RWPE1 (cell line): ENCODE data around the gene FIGLA.

Experiments
- CTCF ChIA-PET: fragments of 350-600 bp; sonication (Branson Sonifier 250); formaldehyde crosslinking; extraction: SDS; loops from one replicate; lab custom pipeline; 2021; lab: Yijun Ruan, JAX
- POLR2A ChIA-PET: fragments of 400-600 bp; formaldehyde crosslinking; extraction: SDS; loops from one replicate; lab custom pipeline; 2020; ENCODE audit warnings: antibody characterized with exemption; ENCODE audit not compliant: low non-redundant PET; lab: Yijun Ruan, JAX
- DNase-seq: peaks from one replicate; pipeline ENCODE4 v3.0.0; 2012; ENCODE audit warnings: low spot score
- H3K27ac ChIP-seq: fragments of 450-650 bp; 2 replicates; pipeline ENCODE4 v1.5.1; 2017
- TF ChIP-seq, protein P1 (sequence below): fragments of 450-650 bp; conservative IDR thresholded peaks from 2 replicates; pipeline ENCODE4 v1.5.1; 2017; ENCODE audit warnings: low read depth, mild to moderate bottlenecking

Gene FIGLA, protein sequence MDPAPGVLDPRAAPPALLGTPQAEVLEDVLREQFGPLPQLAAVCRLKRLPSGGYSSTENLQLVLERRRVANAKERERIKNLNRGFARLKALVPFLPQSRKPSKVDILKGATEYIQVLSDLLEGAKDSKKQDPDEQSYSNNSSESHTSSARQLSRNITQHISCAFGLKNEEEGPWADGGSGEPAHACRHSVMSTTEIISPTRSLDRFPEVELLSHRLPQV

DNA sequence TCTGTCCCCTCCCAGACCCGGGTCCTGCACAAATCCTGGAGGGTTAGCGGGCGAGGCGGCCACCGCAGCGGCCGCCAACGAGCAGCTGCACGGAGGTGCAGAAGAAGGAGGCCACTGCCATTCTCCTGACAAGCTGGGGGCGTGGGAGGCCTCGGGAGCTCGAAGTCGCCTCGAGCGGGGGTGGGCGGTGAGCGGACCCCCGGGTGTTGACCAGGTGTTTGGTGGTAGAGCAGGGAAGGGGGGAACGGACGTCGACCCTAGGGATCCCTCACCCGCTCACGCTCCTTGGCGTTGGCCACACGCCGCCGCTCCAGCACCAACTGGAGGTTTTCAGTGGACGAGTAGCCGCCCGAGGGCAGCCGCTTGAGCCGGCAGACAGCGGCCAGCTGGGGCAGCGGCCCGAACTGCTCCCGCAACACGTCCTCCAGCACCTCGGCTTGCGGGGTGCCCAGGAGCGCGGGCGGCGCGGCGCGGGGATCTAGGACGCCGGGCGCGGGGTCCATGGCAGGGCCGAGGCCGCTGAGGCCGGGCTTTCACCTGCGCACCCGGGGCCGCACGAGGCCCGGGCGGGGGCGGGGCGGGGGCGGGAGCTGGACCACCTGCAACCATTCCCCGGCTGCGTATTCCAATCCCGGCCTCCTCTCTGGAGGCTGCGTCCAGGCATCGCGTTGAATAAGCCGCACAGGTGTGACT lies at the start of gene FIGLA:
FIGLA (minus strand) TSS at position 508 of the 693 bp plus-strand sequence; CDS start at position 503, 5 bp downstream.
- CTCF ChIA-PET = interaction anchor here (0.5 to 1.7 kb wide), 7 partner anchors 80 to 173 kb away, joined by 3 to 13 read pairs (median 3); no protein-coding TSS in a partner anchor

DNA sequence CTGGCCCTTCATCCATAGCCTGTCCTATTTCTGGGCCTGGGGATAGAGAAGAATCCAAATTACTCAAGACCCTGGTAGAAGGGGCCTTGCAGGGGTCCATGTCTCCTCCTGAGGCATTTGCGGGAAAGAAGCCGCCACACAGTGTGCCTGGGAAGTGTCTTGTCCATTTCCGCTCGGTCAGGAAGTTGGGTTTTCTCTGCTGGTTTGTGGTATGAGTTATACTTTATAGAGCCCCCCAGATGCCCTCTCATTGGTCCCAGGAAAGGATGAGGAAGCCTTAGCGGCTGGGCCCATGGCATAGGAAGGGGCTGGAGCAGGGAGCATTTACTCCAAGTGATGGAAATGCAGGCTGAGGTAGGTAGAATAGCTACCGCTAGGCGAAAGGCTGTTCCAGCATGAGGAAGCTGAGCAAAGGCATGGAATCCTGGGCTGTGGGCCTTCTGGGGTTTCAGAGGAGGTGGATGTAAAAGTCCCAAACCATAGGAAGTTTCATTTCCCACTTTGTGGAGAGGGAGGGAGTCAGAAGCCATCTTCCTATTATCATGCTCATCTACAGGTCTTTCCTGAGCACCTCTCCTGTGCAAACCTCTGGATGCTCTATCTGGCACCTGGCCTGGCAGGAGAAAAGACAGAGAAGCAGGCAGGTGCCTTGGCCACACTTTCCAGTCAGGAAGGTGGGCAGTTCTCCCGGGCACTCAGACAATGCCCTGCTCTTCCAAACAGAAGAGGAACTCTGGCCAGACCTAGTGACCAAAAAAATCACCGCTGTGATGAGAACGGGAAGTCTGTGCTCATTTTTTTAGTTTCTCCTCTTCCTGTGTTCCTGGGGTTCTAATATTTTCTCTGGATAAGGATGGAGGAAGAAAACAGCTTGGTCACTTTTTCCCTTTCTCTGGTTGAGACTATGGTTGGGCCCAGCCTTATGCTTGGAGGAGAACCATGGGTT lies 47.8 kb upstream of the FIGLA start:
- POLR2A ChIA-PET = no interaction called here
- CTCF ChIA-PET = interaction anchor here (1.0 kb wide), 1 partner anchor 23 kb away, joined by 4 read pairs; no protein-coding TSS in a partner anchor
- TF ChIP-seq, protein P1, sequence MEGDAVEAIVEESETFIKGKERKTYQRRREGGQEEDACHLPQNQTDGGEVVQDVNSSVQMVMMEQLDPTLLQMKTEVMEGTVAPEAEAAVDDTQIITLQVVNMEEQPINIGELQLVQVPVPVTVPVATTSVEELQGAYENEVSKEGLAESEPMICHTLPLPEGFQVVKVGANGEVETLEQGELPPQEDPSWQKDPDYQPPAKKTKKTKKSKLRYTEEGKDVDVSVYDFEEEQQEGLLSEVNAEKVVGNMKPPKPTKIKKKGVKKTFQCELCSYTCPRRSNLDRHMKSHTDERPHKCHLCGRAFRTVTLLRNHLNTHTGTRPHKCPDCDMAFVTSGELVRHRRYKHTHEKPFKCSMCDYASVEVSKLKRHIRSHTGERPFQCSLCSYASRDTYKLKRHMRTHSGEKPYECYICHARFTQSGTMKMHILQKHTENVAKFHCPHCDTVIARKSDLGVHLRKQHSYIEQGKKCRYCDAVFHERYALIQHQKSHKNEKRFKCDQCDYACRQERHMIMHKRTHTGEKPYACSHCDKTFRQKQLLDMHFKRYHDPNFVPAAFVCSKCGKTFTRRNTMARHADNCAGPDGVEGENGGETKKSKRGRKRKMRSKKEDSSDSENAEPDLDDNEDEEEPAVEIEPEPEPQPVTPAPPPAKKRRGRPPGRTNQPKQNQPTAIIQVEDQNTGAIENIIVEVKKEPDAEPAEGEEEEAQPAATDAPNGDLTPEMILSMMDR = no peak
- H3K27ac ChIP-seq = no peak overlapping the region
- DNase-seq = no peak

More for the DNA sequence above, at the start of gene FIGLA:
- no peak for DNase-seq
- no peak within 1 kb of the TSS for H3K27ac ChIP-seq
- POLR2A ChIA-PET = no interaction called here
- TF ChIP-seq, protein P1 = no peak

DNA sequence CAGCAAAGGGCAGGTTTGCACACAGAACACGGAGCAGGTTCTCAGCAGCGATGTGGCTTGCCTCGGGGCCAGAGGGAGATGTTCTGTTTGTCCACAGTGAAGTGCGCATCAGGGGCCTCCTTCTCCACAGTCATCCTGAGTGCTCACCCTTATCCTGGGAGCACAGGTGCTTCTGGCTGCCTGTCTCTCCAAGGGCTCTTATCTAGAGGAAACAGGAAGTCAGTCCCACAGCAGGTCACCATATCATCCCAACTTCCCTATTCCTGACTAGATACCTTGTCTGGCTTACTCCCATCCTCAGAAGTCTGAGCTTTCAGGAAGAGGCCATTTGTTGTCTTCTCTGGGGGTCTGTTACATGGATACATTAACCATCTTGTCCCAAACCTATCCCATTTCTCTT lies 45.2 kb upstream of the FIGLA start, which contains the start of gene CD207:
CD207 (minus strand) TSS at position 174 of the 400 bp plus-strand sequence; CDS start at position 134, 40 bp downstream.
- ChIA-PET POLR2A (no interaction called here), CTCF (interaction anchor here (0.6 kb wide), 1 partner anchor 14 kb away, joined by 4 read pairs; no protein-coding TSS in a partner anchor)
- no peak within 1 kb of the TSS for H3K27ac ChIP-seq
- DNase-seq = no peak
- TF ChIP-seq, protein P1 = no peak

DNA sequence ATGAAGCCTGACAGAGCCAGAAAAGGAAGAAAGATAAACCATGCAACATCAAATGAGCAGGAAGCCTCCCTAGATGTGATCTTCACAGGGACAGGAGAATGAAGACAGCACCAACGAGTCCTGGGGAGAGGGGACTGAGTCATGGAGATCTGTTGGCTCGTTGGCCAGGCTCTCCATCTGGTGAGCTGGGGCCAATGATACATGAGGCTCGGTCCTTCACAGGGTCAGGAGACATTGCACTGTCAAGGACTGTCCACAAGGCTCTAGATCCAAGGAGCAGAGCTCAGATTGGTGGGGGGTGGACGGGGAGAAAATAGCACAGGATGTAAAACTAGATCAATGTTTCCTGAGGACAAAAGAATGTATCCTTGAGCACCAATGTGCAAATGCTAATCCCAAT lies 44.4 kb upstream of the FIGLA start:
- TF ChIP-seq, protein P1 = no peak
- no peak for DNase-seq
- ChIA-PET CTCF (no interaction called here), POLR2A (no interaction called here)
- no peak overlapping the region for H3K27ac ChIP-seq

DNA sequence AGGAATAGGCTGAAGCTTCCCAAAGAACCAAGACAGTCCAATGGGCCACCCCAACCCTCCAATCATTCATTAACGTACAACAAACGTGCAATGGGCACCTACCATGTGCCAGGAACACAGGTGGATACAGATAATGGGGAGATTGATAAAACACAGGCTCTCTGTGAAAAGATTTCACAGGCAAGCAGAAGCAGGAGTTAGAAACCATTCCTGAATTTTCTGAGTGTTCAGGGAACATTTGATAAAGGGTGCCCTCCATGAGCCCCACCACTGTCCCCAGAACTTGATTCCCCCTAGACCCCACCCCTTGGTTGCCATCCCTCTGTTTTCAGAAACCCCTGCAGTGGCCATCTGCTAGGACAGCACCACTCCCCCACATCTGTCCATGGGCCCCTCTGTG lies 43.7 kb upstream of the FIGLA start:
- H3K27ac ChIP-seq = no peak overlapping the region
- CTCF ChIA-PET = no interaction called here
- TF ChIP-seq, protein P1 = no peak
- POLR2A ChIA-PET = no interaction called here
- DNase-seq = no peak

DNA sequence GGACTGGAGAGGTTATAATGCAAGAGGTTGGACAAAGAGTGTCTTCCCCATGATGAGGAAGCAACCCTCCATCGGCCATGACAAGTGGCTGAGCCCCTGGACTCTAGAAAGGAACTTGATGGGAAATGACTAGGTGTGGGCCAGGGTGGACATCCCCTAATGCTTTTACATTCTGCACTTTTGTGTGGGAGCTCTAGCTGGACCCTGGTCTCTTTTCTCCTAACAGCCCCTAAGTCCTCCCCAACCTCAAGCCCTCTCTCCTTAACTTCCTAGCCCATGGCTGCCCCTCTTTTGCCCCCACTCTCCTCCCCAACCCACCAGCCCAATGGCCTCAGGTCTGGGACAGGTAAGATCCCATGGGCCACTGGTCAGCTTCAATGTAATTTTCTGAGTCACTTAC lies 42.8 kb upstream of the FIGLA start:
- DNase-seq = no peak
- ChIA-PET CTCF (no interaction called here), POLR2A (no interaction called here)
- no peak overlapping the region for H3K27ac ChIP-seq
- TF ChIP-seq, protein P1 = no peak
